Esophagus muscularis mucosa (tissue), 4 donors: Measurements from ENCODE around the gene CCIN.
"Not testable (repeated sequence)": the region's sequence is repeated elsewhere in the genome, so short reads cannot be mapped to it uniquely, and the experiment has no call there.

Source experiments
- CTCF ChIP-seq, 3 experiments: fragments of 200-600 bp in 2 of 3; fragments of 450-650 bp in 1 of 3; sonication (generic) in 2 of 3; IDR thresholded peaks; one replicate each; pipeline ENCODE4 v1.5.1; 2017 to 2019; ENCODE audit warnings: antibody characterized with exemption in 3 of 3, mild to moderate bottlenecking in 2 of 3, moderate library complexity in 1 of 3
- EP300 ChIP-seq: sonication (generic); formaldehyde crosslinking; IDR thresholded peaks from one replicate; pipeline ENCODE4 v1.6.1; 2017; ENCODE audit warnings: antibody characterized with exemption
- POLR2A ChIP-seq: fragments of 450-650 bp; IDR thresholded peaks from one replicate; pipeline ENCODE4 v1.6.1; 2017; ENCODE audit warnings: antibody characterized with exemption, moderate library complexity, mild to moderate bottlenecking, low read depth

GRCh38 chr9:36176496-36176895 is 7.3 kb downstream of the CCIN start:
- not testable (repeated sequence) for TF ChIP-seq CTCF (IDR thresholded peaks at IDR 0.05); POLR2A; EP300
